NT2/D1 (cell line): ENCODE measurements around the gene NUDT5.

Experiments used
- DNase-seq: peaks from one replicate; pipeline ENCODE4 v3.0.0-alpha.2; 2011; ENCODE audit warnings: low read depth, low spot score
- H3K27me3 ChIP-seq: 2 replicates; pipeline ENCODE4 v1.6.0; 2011; ENCODE audit warnings: mild to moderate bottlenecking; ENCODE audit not compliant: insufficient read length, insufficient read depth
- H3K36me3 ChIP-seq: 2 replicates; pipeline ENCODE4 v1.6.1; 2011; ENCODE audit warnings: mild to moderate bottlenecking, low read length, mixed read lengths; ENCODE audit not compliant: insufficient read depth, insufficient read length
- H3K4me1 ChIP-seq: 2 replicates; pipeline ENCODE4 v1.5.1; 2011; ENCODE audit not compliant: insufficient read depth, insufficient read length
- H3K4me3 ChIP-seq: 2 replicates; pipeline ENCODE4 v1.5.1; 2011; ENCODE audit warnings: low read depth; ENCODE audit not compliant: insufficient read length
- H3K9ac ChIP-seq: 2 replicates; pipeline ENCODE4 v1.6.0; 2011; ENCODE audit warnings: low read depth; ENCODE audit not compliant: insufficient read length
- H3K9me3 ChIP-seq: 2 replicates; pipeline ENCODE4 v1.5.1; 2011; ENCODE audit warnings: mild to moderate bottlenecking, low read length; ENCODE audit not compliant: insufficient read depth
- SUZ12 ChIP-seq: IDR thresholded peaks from 2 replicates; pipeline ENCODE4 v1.6.1; 2011; ENCODE audit not compliant: insufficient read length, insufficient read depth; ENCODE audit errors: extremely low read depth
- YY1 ChIP-seq: IDR thresholded peaks from 2 replicates; pipeline ENCODE4 v1.6.1; 2011; ENCODE audit not compliant: insufficient read length, insufficient read depth
- ZNF274 ChIP-seq: IDR thresholded peaks from 2 replicates; pipeline ENCODE4 v1.6.1; 2011; ENCODE audit warnings: mild to moderate bottlenecking, low read depth, low read length

NUDT5 gene

GRCh38 chr10:12158111-12158510 is 37.6 kb downstream of the NUDT5 start:
- no peaks in the 10 kb centered on the region for H3K27me3 ChIP-seq
- H3K9ac ChIP-seq, result no peak overlapping the region
- H3K9me3 ChIP-seq, result no peaks in the 10 kb centered on the region
- TF ChIP-seq SUZ12 (no peak), YY1 (no peak), ZNF274 (no peak)
- no peak for DNase-seq
- no peaks in the 10 kb centered on the region for H3K4me1 ChIP-seq
- H3K4me3 ChIP-seq, result no peak overlapping the region
- H3K36me3 ChIP-seq, result peaks cover 47% of the 10 kb centered on the region

- Histone ChIP-seq H3K9ac (no peak overlapping the region), H3K27me3 (no peaks in the 10 kb centered on the region), H3K4me1 (no peaks in the 10 kb centered on the region), H3K4me3 (no peak overlapping the region), H3K9me3 (no peaks in the 10 kb centered on the region), H3K36me3 (peaks cover 38% of the 10 kb centered on the region)
- no peak for DNase-seq
- no peak for TF ChIP-seq YY1
- no peak for TF ChIP-seq ZNF274
- TF ChIP-seq SUZ12, result no peak
Measured at GRCh38 chr10:12156367-12157123, 39.1 kb downstream of the NUDT5 start.

GRCh38 chr10:12154516-12154915 is 41.2 kb downstream of the NUDT5 start:
- Histone ChIP-seq H3K27me3 (no peaks in the 10 kb centered on the region), H3K4me3 (no peak overlapping the region), H3K9ac (no peak overlapping the region), H3K4me1 (no peaks in the 10 kb centered on the region), H3K36me3 (peaks cover 39% of the 10 kb centered on the region), H3K9me3 (no peaks in the 10 kb centered on the region)
- TF ChIP-seq SUZ12 (no peak), ZNF274 (no peak), YY1 (no peak)
- no peak for DNase-seq

- H3K4me1 ChIP-seq, result no peaks in the 10 kb centered on the region
- no peaks in the 10 kb centered on the region for H3K9me3 ChIP-seq
- H3K27me3 ChIP-seq, result no peaks in the 10 kb centered on the region
- H3K36me3 ChIP-seq, result peaks cover 23% of the 10 kb centered on the region
- DNase-seq, result no peak
- TF ChIP-seq YY1, result no peak
- no peak for TF ChIP-seq SUZ12
- TF ChIP-seq ZNF274, result no peak
- H3K9ac ChIP-seq, result no peak overlapping the region
- no peak overlapping the region for H3K4me3 ChIP-seq
Measured at GRCh38 chr10:12150163-12150562, 45.5 kb downstream of the NUDT5 start.

- no peaks in the 10 kb centered on the region for H3K9me3 ChIP-seq
- no peaks in the 10 kb centered on the region for H3K27me3 ChIP-seq
- DNase-seq, result no peak
- H3K4me1 ChIP-seq, result no peaks in the 10 kb centered on the region
- TF ChIP-seq ZNF274 (no peak), YY1 (no peak), SUZ12 (no peak)
- peaks cover 25% of the 10 kb centered on the region for H3K36me3 ChIP-seq
- no peak overlapping the region for H3K9ac ChIP-seq
- H3K4me3 ChIP-seq, result no peak overlapping the region
Measured at GRCh38 chr10:12144538-12144937, 51.2 kb downstream of the NUDT5 start.

- no peak for TF ChIP-seq ZNF274
- TF ChIP-seq YY1, result no peak
- TF ChIP-seq SUZ12, result no peak
- Histone ChIP-seq H3K36me3 (peaks cover 48% of the 10 kb centered on the region), H3K4me1 (no peaks in the 10 kb centered on the region), H3K9me3 (no peaks in the 10 kb centered on the region), H3K4me3 (no peak overlapping the region), H3K9ac (no peak overlapping the region), H3K27me3 (no peaks in the 10 kb centered on the region)
- DNase-seq, result no peak
Measured at GRCh38 chr10:12140038-12140437, 55.7 kb downstream of the NUDT5 start.

- no peaks in the 10 kb centered on the region for H3K9me3 ChIP-seq
- H3K27me3 ChIP-seq, result no peaks in the 10 kb centered on the region
- no peaks in the 10 kb centered on the region for H3K4me1 ChIP-seq
- H3K4me3 ChIP-seq, result no peak overlapping the region
- TF ChIP-seq SUZ12, result no peak
- no peak for TF ChIP-seq YY1
- TF ChIP-seq ZNF274, result no peak
- no peak for DNase-seq
- H3K36me3 ChIP-seq, result peaks cover 27% of the 10 kb centered on the region
- no peak overlapping the region for H3K9ac ChIP-seq
Measured at GRCh38 chr10:12135631-12136030, 60.1 kb downstream of the NUDT5 start.
